HEK293 (cell line): Measurements from ENCODE around the gene PITX1.

Source experiments
- KLF7 ChIP-seq: fragments of 450-650 bp; formaldehyde crosslinking; IDR thresholded peaks from 2 replicates; pipeline ENCODE4 v1.5.1; 2016; ENCODE audit warnings: missing biosample characterization, missing genetic modification characterization, borderline replicate concordance
- SETDB1 ChIP-seq: IDR thresholded peaks from one replicate; pipeline ENCODE4 v1.6.1; 2017; ENCODE audit warnings: mild to moderate bottlenecking, low read length, moderate library complexity, mixed read lengths; ENCODE audit not compliant: insufficient read length
- YY1 ChIP-seq: fragments of 450-650 bp; formaldehyde crosslinking; IDR thresholded peaks from 2 replicates; pipeline ENCODE4 v1.5.1; 2018; ENCODE audit warnings: missing biosample characterization, missing genetic modification characterization
- ZNF140 ChIP-seq: fragments of 450-650 bp; formaldehyde crosslinking; IDR thresholded peaks from 2 replicates; pipeline ENCODE4 v1.5.1; 2016; ENCODE audit warnings: missing biosample characterization, missing genetic modification characterization
- ZNF280D ChIP-seq: fragments of 450-650 bp; formaldehyde crosslinking; IDR thresholded peaks from 2 replicates; pipeline ENCODE4 v1.5.1; 2016; ENCODE audit warnings: missing biosample characterization, missing genetic modification characterization
- ZNF292 ChIP-seq: fragments of 450-650 bp; formaldehyde crosslinking; IDR thresholded peaks from 2 replicates; pipeline ENCODE4 v1.5.1; 2016; ENCODE audit warnings: low read depth, missing biosample characterization, missing genetic modification characterization, borderline replicate concordance
- ZNF558 ChIP-seq: fragments of 450-650 bp; formaldehyde crosslinking; IDR thresholded peaks from 2 replicates; pipeline ENCODE4 v1.5.1; 2016; ENCODE audit warnings: missing biosample characterization, missing genetic modification characterization
- ZNF792 ChIP-seq: fragments of 450-650 bp; formaldehyde crosslinking; IDR thresholded peaks from 2 replicates; pipeline ENCODE4 v1.5.1; 2016; ENCODE audit warnings: missing biosample characterization, missing genetic modification characterization
- ZNF830 ChIP-seq: fragments of 450-650 bp; IDR thresholded peaks from 2 replicates; pipeline ENCODE4 v1.5.0; 2018; ENCODE audit warnings: missing biosample characterization, missing genetic modification characterization, low read depth, mild to moderate bottlenecking, moderate library complexity
- ZSCAN30 ChIP-seq: fragments of 450-650 bp; IDR thresholded peaks from 2 replicates; pipeline ENCODE4 v1.5.1; 2018; ENCODE audit warnings: missing biosample characterization, mild to moderate bottlenecking, missing genetic modification characterization, moderate library complexity
- TF ChIP-seq, protein P1 (sequence below): fragments of 450-650 bp; formaldehyde crosslinking; IDR thresholded peaks from 2 replicates; pipeline ENCODE4 v1.5.1; 2016; ENCODE audit warnings: missing biosample characterization, missing genetic modification characterization
- TF ChIP-seq, protein P2 (sequence below): fragments of 450-650 bp; formaldehyde crosslinking; IDR thresholded peaks from 2 replicates; pipeline ENCODE4 v1.5.1; 2016; ENCODE audit warnings: missing biosample characterization, missing genetic modification characterization

DNA sequence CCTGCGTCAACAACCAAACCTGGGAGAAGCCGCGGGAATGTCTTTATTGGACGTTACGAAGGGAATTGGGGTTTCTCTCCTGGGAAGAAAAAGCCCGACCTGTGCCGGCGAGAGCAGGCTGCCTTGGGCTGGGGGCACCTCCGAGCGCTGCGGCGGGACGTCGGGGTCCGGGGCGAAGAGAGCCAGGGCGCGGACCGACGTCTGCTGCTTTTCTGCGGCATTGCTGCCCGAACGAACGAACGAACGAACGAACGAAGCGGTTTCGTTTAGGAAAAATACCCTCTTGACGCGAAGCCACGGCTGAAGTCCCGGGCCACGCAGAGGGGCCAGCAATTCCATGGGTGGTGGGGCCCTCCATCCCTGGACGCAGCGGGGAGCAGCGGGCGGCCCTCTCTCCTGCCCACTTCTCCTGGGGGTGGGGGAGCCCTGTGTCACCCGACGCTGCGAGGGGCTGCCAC is 4.8 kb upstream of the PITX1 start:
- TF ChIP-seq, protein P1, sequence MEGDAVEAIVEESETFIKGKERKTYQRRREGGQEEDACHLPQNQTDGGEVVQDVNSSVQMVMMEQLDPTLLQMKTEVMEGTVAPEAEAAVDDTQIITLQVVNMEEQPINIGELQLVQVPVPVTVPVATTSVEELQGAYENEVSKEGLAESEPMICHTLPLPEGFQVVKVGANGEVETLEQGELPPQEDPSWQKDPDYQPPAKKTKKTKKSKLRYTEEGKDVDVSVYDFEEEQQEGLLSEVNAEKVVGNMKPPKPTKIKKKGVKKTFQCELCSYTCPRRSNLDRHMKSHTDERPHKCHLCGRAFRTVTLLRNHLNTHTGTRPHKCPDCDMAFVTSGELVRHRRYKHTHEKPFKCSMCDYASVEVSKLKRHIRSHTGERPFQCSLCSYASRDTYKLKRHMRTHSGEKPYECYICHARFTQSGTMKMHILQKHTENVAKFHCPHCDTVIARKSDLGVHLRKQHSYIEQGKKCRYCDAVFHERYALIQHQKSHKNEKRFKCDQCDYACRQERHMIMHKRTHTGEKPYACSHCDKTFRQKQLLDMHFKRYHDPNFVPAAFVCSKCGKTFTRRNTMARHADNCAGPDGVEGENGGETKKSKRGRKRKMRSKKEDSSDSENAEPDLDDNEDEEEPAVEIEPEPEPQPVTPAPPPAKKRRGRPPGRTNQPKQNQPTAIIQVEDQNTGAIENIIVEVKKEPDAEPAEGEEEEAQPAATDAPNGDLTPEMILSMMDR (tag by site-specific recombination): no peak
- TF ChIP-seq ZNF280D (tag by site-specific recombination) (no peak), ZNF292 (tag by site-specific recombination) (no peak), KLF7 (tag by site-specific recombination) (no peak), ZNF140 (tag by site-specific recombination) (no peak), ZNF792 (tag by site-specific recombination) (no peak), ZSCAN30 (tag by site-specific recombination) (no peak), ZNF830 (no peak), YY1 (tag by site-specific recombination) (no peak), ZNF558 (tag by site-specific recombination) (no peak), SETDB1 (no peak)
- TF ChIP-seq, protein P2, sequence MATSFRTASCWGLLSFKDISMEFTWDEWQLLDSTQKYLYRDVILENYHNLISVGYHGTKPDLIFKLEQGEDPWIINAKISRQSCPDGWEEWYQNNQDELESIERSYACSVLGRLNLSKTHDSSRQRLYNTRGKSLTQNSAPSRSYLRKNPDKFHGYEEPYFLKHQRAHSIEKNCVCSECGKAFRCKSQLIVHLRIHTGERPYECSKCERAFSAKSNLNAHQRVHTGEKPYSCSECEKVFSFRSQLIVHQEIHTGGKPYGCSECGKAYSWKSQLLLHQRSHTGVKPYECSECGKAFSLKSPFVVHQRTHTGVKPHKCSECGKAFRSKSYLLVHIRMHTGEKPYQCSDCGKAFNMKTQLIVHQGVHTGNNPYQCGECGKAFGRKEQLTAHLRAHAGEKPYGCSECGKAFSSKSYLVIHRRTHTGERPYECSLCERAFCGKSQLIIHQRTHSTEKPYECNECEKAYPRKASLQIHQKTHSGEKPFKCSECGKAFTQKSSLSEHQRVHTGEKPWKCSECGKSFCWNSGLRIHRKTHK (tag by site-specific recombination): no peak
